Dermis blood vessel endothelial cell (primary cell): ENCODE results near the gene NXPE3. TPM values are rescaled to one million over a fixed set of nuclear protein-coding genes. Genes with fewer than 3 reads are reported as not detected.
"Not testable (repeated sequence)": the region's sequence is repeated elsewhere in the genome, so short reads cannot be mapped to it uniquely, and the experiment has no call there.

Experiments
- DNase-seq: peaks from one replicate; pipeline ENCODE4 v3.0.0; 2010
- total RNA-seq: library from RNA; depleted of rRNA; stranded (reverse); fragments of >200 nt; gene quantifications from 2 replicates; pipeline ENCODE4 v1.2.3, GENCODE V29; 2014

The NXPE3 gene
- total RNA-seq = 5.1 and 13.5 TPM in 2 replicates

- DNase-seq = peak; percentile 86
Observed at GRCh38 chr3:101779047-101779821, at the start of gene NXPE3. NXPE3 (plus strand) TSS chr3:101779211; CDS start chr3:101785597, 6,386 bp downstream.

GRCh38 chr3:101729586-101729985 is 49.4 kb upstream of the NXPE3 start:
- DNase-seq = no peak

GRCh38 chr3:101730839-101731238 is 48.2 kb upstream of the NXPE3 start:
- DNase-seq = no peak

- no peak for DNase-seq
Observed at GRCh38 chr3:101732240-101732641, 46.8 kb upstream of the NXPE3 start.

GRCh38 chr3:101735833-101736232 is 43.2 kb upstream of the NXPE3 start:
- DNase-seq = no peak

GRCh38 chr3:101741914-101742313 is 37.1 kb upstream of the NXPE3 start:
- DNase-seq = not testable (repeated sequence)

GRCh38 chr3:101744811-101745210 is 34.2 kb upstream of the NXPE3 start:
- no peak for DNase-seq

- DNase-seq = not testable (repeated sequence)
Observed at GRCh38 chr3:101745934-101746333, 33.1 kb upstream of the NXPE3 start.

GRCh38 chr3:101753386-101754113 is 25.5 kb upstream of the NXPE3 start:
- not testable (repeated sequence) for DNase-seq

GRCh38 chr3:101758224-101758623 is 20.8 kb upstream of the NXPE3 start:
- DNase-seq = no peak

GRCh38 chr3:101762041-101762646 is 16.9 kb upstream of the NXPE3 start:
- peak; percentile 50 for DNase-seq

GRCh38 chr3:101777745-101778281 is 1.2 kb upstream of the NXPE3 start:
- not testable (repeated sequence) for DNase-seq

GRCh38 chr3:101778385-101779046 is 495 bp upstream of the NXPE3 start:
- no peak for DNase-seq

- DNase-seq = no peak
Observed at GRCh38 chr3:101779822-101780381, 891 bp downstream of the NXPE3 start.

- peak; percentile 40 for DNase-seq
Observed at GRCh38 chr3:101780661-101781060, 1.6 kb downstream of the NXPE3 start.

- no peak for DNase-seq
Observed at GRCh38 chr3:101781166-101781565, 2.2 kb downstream of the NXPE3 start.

- no peak for DNase-seq
Observed at GRCh38 chr3:101784855-101785613, 6.0 kb downstream of the NXPE3 start.

GRCh38 chr3:101791778-101792177 is 12.8 kb downstream of the NXPE3 start:
- DNase-seq = no peak

GRCh38 chr3:101796077-101796680 is 17.2 kb downstream of the NXPE3 start:
- no peak for DNase-seq

GRCh38 chr3:101801174-101801573 is 22.2 kb downstream of the NXPE3 start:
- no peak for DNase-seq

- no peak for DNase-seq
Observed at GRCh38 chr3:101802179-101802578, 23.2 kb downstream of the NXPE3 start.
